8988T (cell line): ENCODE data around the gene VOPP1.

Source experiments
- DNase-seq: peaks from one replicate; pipeline ENCODE4 v3.0.0; 2011

Gene VOPP1

GRCh38 chr7:55458351-55458750, 114.0 kb downstream of the VOPP1 start:
- DNase-seq: no peak

- DNase-seq: no peak
Measured at GRCh38 chr7:55457801-55458200, 114.5 kb downstream of the VOPP1 start.

GRCh38 chr7:55452971-55453370, 119.3 kb downstream of the VOPP1 start:
- DNase-seq: no peak

GRCh38 chr7:55449992-55450535, 122.2 kb downstream of the VOPP1 start:
- DNase-seq: no peak

GRCh38 chr7:55449205-55449991, 122.9 kb downstream of the VOPP1 start:
- no peak for DNase-seq

- DNase-seq: no peak
Measured at GRCh38 chr7:55448526-55448925, 123.8 kb downstream of the VOPP1 start.

GRCh38 chr7:55444786-55445185, 127.5 kb downstream of the VOPP1 start:
- DNase-seq: no peak

- DNase-seq: no peak
Measured at GRCh38 chr7:55441774-55442522, 130.4 kb downstream of the VOPP1 start.

- DNase-seq: no peak
Measured at GRCh38 chr7:55441002-55441401, 131.3 kb downstream of the VOPP1 start.

GRCh38 chr7:55440040-55440690, 132.1 kb downstream of the VOPP1 start:
- no peak for DNase-seq

- no peak for DNase-seq
Measured at GRCh38 chr7:55439627-55440026, 132.7 kb downstream of the VOPP1 start.

- no peak for DNase-seq
Measured at GRCh38 chr7:55438757-55439525, 133.4 kb downstream of the VOPP1 start.

GRCh38 chr7:55438085-55438756, 134.1 kb downstream of the VOPP1 start:
- no peak for DNase-seq

- no peak for DNase-seq
Measured at GRCh38 chr7:55437375-55437774, 134.9 kb downstream of the VOPP1 start.

GRCh38 chr7:55436457-55436856, 135.8 kb downstream of the VOPP1 start:
- no peak for DNase-seq

GRCh38 chr7:55435466-55435865, 136.8 kb downstream of the VOPP1 start:
- no peak for DNase-seq

GRCh38 chr7:55432939-55433784, 139.1 kb downstream of the VOPP1 start:
- DNase-seq: no peak

- DNase-seq: no peak
Measured at GRCh38 chr7:55432506-55432905, 139.8 kb downstream of the VOPP1 start.

- DNase-seq: no peak
Measured at GRCh38 chr7:55431898-55432297, 140.4 kb downstream of the VOPP1 start.

GRCh38 chr7:55429835-55430499, 142.3 kb downstream of the VOPP1 start:
- DNase-seq: no peak

- DNase-seq: no peak
Measured at GRCh38 chr7:55427800-55428199, 144.5 kb downstream of the VOPP1 start.
